CD4-positive, alpha-beta memory T cell (primary cell): Measurements from ENCODE around the gene PDCD7. TPM values are rescaled to one million over a fixed set of nuclear protein-coding genes. Genes with fewer than 3 reads are reported as not detected.

Source experiments
- CTCF ChIA-PET: fragments of 350-600 bp; sonication (Branson Sonifier 250); formaldehyde crosslinking; loops from one replicate; lab custom pipeline; 2021; ENCODE audit warnings: inconsistent platforms; ENCODE audit not compliant: partially characterized antibody; lab: Charles Lee
- POLR2A ChIA-PET: fragments of 350-600 bp; sonication (Branson Sonifier 250); formaldehyde crosslinking; loops from one replicate; lab custom pipeline; 2021; ENCODE audit not compliant: partially characterized antibody; lab: Charles Lee
- DNase-seq, 5 donors: peaks; one replicate each; pipeline versions ENCODE4 v3.0.0 to v3.0.0-alpha.2; 2020 to 2022; ENCODE audit warnings: mixed read lengths in 1 of 5
- H3K27ac ChIP-seq: one replicate; pipeline ENCODE4 v1.7.0; 2013; ENCODE audit warnings: low read depth, low read length
- H3K27me3 ChIP-seq: 2 replicates; pipeline ENCODE4 v1.7.0; 2013; ENCODE audit warnings: mild to moderate bottlenecking, low read length, moderate library complexity; ENCODE audit not compliant: insufficient read depth
- H3K36me3 ChIP-seq: 2 replicates; pipeline ENCODE4 v1.7.0; 2013; ENCODE audit warnings: mild to moderate bottlenecking, low read length, moderate library complexity; ENCODE audit not compliant: insufficient read depth
- H3K4me1 ChIP-seq: 2 replicates; pipeline ENCODE4 v1.7.0; 2013; ENCODE audit warnings: mild to moderate bottlenecking, low read length, moderate library complexity; ENCODE audit not compliant: insufficient read depth
- H3K4me3 ChIP-seq, 2 donors: one replicate each; pipeline ENCODE4 v1.7.0; 2013; ENCODE audit warnings: low read length in 2 of 2, mild to moderate bottlenecking in 1 of 2
- H3K9me3 ChIP-seq, 2 donors: one replicate each; pipeline ENCODE4 v1.7.0; 2013; ENCODE audit warnings: low read length in 2 of 2, control low read depth in 1 of 2; ENCODE audit not compliant: control insufficient read depth in 1 of 2
- H3K27ac Mint-ChIP-seq, 7 donors: one replicate each; pipeline ENCODE4 v1.8.0; 2020 to 2021; ENCODE audit warnings: mixed read lengths in 7 of 7, mild to moderate bottlenecking in 6 of 7, inconsistent platforms in 3 of 7, moderate library complexity in 3 of 7
- H3K27me3 Mint-ChIP-seq, 2 donors: one replicate each; pipeline ENCODE4 v1.8.0; 2020 to 2021; ENCODE audit warnings: mixed read lengths in 2 of 2
- H3K36me3 Mint-ChIP-seq, 2 donors: one replicate each; pipeline ENCODE4 v1.8.0; 2020 to 2021; ENCODE audit warnings: mixed read lengths in 2 of 2, inconsistent platforms in 1 of 2, mild to moderate bottlenecking in 1 of 2
- H3K4me1 Mint-ChIP-seq, 4 donors: one replicate each; pipeline ENCODE4 v1.8.0; 2020 to 2021; ENCODE audit warnings: mixed read lengths in 4 of 4, mild to moderate bottlenecking in 1 of 4
- H3K4me3 Mint-ChIP-seq, 8 donors: one replicate each; pipeline ENCODE4 v1.8.0; 2020 to 2021; ENCODE audit warnings: mixed read lengths in 8 of 8, mild to moderate bottlenecking in 7 of 8, moderate library complexity in 6 of 8, inconsistent platforms in 3 of 8
- H3K9me3 Mint-ChIP-seq, 8 donors: one replicate each; pipeline ENCODE4 v1.8.0; 2020 to 2021; ENCODE audit warnings: mixed read lengths in 8 of 8, mild to moderate bottlenecking in 5 of 8, inconsistent platforms in 3 of 8, moderate library complexity in 1 of 8
- intact Hi-C: fragments of 100-400 bp; cut with micrococcal nuclease; formaldehyde crosslinking; loops from one replicate; pipeline ENCODE4 v1.15.1; 2023
- polyA plus RNA-seq, 2 donors: library from polyadenylated mRNA; unstranded; fragments of 300-500 nt; fragmentation: Illumina TruSeq; gene quantifications; one replicate each; pipeline ENCODE4 v1.2.3, GENCODE V29; 2021
- total RNA-seq, 2 experiments: library from RNA; stranded (reverse); gene quantifications; one replicate each; pipeline ENCODE4 v1.2.3, GENCODE V29; 2021

PDCD7 gene
- total and polyA plus RNA-seq, 4 experiments from 2014 or later = 8.8 to 40.5 (median 22.8) TPM

DNA sequence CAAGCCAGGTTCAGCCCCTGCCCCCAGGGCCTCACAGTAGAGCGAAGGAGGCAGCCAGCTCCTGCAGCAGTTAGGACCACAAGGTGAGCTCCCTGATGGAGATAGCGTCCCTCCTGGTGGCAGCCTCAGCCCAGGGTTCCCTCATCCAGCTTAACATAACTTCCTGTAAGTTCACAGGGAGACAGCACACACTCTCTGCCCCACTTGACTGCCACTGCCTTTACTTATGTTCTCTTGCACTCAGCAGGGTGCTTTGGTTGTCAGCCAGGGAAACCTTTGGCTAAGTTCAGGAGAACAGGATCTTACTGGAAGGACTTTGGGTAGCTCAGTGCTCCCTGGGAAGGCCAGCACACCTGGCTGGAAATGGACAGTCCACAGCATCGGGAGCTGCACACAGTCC, 46.2 kb downstream of the PDCD7 start:
- H3K9me3 Mint-ChIP-seq = no peaks in the 10 kb centered on the region
- Histone ChIP-seq H3K36me3 (no peaks in the 10 kb centered on the region), H3K4me3 (no peak overlapping the region), H3K4me1 (peaks cover 4% of the 10 kb centered on the region), H3K9me3 (no peaks in the 10 kb centered on the region), H3K27me3 (no peaks in the 10 kb centered on the region), H3K27ac (no peak overlapping the region)
- no peaks in the 10 kb centered on the region for H3K36me3 Mint-ChIP-seq
- H3K27me3 Mint-ChIP-seq = peaks cover 8% of the 10 kb centered on the region in 2 donors
- ChIA-PET POLR2A (no interaction called here), CTCF (interaction anchor here (0.8 to 1.5 kb wide), 4 partner anchors 9 to 53 kb away, joined by 3 to 4 read pairs (median 3); no protein-coding TSS in a partner anchor)
- DNase-seq = no peak
- peak overlapping the region in 1 of 7 donors; percentile 41 for H3K27ac Mint-ChIP-seq
- H3K4me1 Mint-ChIP-seq = peaks cover 5 to 10% (median 6%) of the 10 kb centered on the region in 4 donors
- H3K4me3 Mint-ChIP-seq = no peak overlapping the region
- intact Hi-C loops = no loop called here

DNA sequence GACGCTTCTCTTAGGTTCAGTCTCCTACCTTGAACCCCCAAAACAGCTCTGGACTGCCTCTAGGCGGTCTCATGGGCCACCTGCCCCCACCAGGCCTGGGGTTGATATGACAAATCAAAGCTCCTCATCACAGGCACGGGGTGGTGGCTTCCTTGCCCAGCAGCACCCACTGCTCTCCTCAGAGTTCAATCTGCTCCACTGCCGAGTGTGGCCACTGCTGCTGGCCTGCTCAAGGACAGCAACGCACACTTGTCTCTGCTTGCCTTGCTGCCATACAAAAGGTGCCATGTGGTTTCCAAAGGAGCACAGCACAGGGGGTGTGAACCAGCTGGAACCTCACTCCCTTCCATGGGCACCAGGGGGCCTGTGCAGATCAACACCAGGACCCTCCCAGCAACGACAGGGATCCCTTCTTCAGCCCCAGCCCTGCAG, 46.9 kb downstream of the PDCD7 start:
- no peak overlapping the region for H3K27ac ChIP-seq
- H3K4me3 ChIP-seq = no peak overlapping the region
- H3K36me3 ChIP-seq = no peaks in the 10 kb centered on the region
- Mint-ChIP-seq H3K36me3 (no peaks in the 10 kb centered on the region), H3K27me3 (peaks cover 12% of the 10 kb centered on the region in 2 donors), H3K9me3 (no peaks in the 10 kb centered on the region), H3K27ac (no peak overlapping the region), H3K4me3 (no peak overlapping the region), H3K4me1 (peaks cover 7 to 14% (median 9%) of the 10 kb centered on the region in 4 donors)
- intact Hi-C loops = no loop called here
- H3K4me1 ChIP-seq = peaks cover 10% of the 10 kb centered on the region
- no peaks in the 10 kb centered on the region for H3K27me3 ChIP-seq
- ChIA-PET CTCF (interaction anchor here (0.8 to 1.5 kb wide), 5 partner anchors 9 to 352 kb away, joined by 3 to 4 read pairs (median 3); no protein-coding TSS in a partner anchor), POLR2A (no interaction called here)
- DNase-seq = no peak
- H3K9me3 ChIP-seq = no peaks in the 10 kb centered on the region

DNA sequence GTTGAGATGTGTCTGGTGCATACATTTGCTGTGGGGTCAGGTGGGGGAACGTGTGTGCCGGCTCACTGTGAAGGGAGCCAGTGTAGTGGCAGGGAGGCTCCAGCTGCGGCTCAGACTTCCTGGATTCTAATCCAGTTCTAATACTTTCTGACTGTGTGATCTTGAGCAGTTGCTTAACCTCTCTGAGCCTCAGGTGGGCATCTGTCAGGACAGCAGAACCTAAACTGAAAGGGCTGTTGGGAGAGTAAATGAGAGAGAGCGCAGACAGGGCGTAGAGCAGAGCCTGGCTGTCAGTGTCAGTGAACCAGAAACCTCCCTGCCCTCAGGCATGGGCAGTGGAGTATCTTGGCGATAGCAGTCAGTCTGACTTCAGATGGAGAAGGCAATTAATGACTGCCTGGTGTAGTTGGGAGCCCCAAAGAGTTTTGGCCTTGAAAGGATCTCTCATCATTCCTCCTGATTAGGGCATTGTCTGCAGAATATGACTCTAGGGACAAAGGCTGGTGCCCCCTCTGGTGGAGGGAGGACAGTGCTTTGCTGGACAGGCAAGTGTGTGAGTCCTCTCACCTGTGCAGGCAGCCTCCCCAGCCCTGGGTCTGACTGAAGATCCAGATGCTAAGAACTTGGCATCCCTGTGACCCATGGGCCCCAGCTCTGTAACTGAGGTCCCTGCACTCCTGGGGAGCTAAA, 47.5 kb downstream of the PDCD7 start:
- intact Hi-C loops = no loop called here
- Histone ChIP-seq H3K27ac (no peak overlapping the region), H3K9me3 (no peaks in the 10 kb centered on the region), H3K4me3 (no peak overlapping the region), H3K27me3 (no peaks in the 10 kb centered on the region), H3K4me1 (peaks cover 10% of the 10 kb centered on the region), H3K36me3 (no peaks in the 10 kb centered on the region)
- H3K4me1 Mint-ChIP-seq = peaks cover 7 to 14% (median 10%) of the 10 kb centered on the region in 4 donors
- CTCF ChIA-PET = interaction anchor here (1.0 to 1.1 kb wide), 2 partner anchors 12 to 351 kb away, joined by 3 read pairs; no protein-coding TSS in a partner anchor
- H3K27ac Mint-ChIP-seq = peak overlapping the region in 1 of 7 donors; percentile 18
- H3K4me3 Mint-ChIP-seq = no peak overlapping the region
- DNase-seq = no peak
- H3K36me3 Mint-ChIP-seq = no peaks in the 10 kb centered on the region
- H3K9me3 Mint-ChIP-seq = no peaks in the 10 kb centered on the region
- peaks cover 13 to 15% of the 10 kb centered on the region in 2 donors for H3K27me3 Mint-ChIP-seq
- POLR2A ChIA-PET = no interaction called here

DNA sequence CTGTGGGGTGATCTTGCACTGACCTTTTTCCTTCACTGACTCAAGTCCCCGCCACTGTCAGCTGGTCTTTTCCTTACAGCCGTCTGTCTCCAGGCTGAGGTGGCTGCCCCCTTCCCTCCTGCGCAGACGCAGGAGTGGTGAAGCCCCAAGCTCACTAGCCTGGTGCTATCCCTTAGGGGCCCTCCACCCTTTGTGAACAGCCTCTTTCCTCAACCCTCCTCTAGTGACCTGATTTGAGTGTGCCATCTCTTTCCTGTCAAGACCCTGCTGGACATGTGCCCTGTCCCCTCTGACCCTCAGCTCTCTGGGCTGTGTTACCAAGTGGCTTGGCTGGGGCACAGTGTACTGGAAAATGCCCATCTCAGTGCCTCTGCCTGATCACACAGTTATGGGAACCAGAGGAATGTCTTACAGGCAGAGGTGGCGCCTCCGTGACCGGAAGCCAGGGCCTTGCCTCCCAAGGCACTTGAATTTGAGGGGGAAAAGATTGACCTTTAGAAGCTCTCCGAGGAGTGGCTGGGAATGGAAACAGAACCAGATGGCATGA, 48.3 kb downstream of the PDCD7 start:
- H3K4me1 Mint-ChIP-seq = peaks cover 7 to 15% (median 11%) of the 10 kb centered on the region in 4 donors
- ChIA-PET CTCF (no interaction called here), POLR2A (no interaction called here)
- H3K9me3 ChIP-seq = no peaks in the 10 kb centered on the region
- no peaks in the 10 kb centered on the region for H3K36me3 ChIP-seq
- peaks cover 16 to 20% of the 10 kb centered on the region in 2 donors for H3K27me3 Mint-ChIP-seq
- intact Hi-C loops = no loop called here
- no peaks in the 10 kb centered on the region for H3K9me3 Mint-ChIP-seq
- H3K4me1 ChIP-seq = peaks cover 10% of the 10 kb centered on the region
- no peak overlapping the region for H3K27ac Mint-ChIP-seq
- no peak overlapping the region for H3K4me3 ChIP-seq
- no peak overlapping the region for H3K4me3 Mint-ChIP-seq
- no peak overlapping the region for H3K27ac ChIP-seq
- H3K27me3 ChIP-seq = no peaks in the 10 kb centered on the region
- no peaks in the 10 kb centered on the region for H3K36me3 Mint-ChIP-seq
- DNase-seq = no peak

DNA sequence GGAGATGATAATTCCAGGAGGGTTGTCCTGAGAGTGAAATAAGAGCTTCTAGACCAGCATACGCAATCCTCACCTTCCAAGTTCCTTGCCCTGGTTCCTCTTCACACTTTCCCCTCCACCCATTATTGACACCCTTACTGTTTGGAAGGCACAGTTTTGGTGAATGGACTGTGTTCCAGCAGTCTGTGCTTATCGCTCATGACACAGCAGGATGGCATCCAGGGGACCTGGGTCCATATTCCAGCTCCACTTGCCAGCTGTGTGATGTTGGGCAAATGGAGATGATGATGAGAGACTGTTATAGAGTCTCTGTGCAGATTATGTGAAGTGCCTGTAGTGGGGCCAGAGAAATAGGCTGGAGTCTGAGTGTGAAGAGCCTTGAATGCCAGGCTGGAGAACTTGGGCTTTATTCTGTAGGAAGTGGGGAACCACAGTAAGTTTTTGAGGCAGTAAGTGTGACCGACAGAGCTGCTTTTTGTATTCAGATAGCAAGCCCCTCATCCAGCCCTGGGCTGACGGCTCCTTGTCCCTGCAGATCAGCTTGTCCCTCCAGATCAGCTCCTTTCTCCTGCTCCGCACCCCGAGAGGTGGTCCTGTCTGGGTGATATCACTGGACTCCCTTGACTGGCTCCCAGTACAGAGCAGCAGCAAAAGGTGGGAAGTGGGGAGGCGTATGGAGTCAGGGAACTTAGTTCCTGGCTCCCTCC, 49.0 kb downstream of the PDCD7 start:
- Mint-ChIP-seq H3K27ac (no peak overlapping the region), H3K27me3 (peaks cover 16 to 20% of the 10 kb centered on the region in 2 donors), H3K4me3 (no peak overlapping the region), H3K36me3 (no peaks in the 10 kb centered on the region), H3K9me3 (no peaks in the 10 kb centered on the region), H3K4me1 (peaks cover 7 to 15% (median 11%) of the 10 kb centered on the region in 4 donors)
- Histone ChIP-seq H3K27me3 (no peaks in the 10 kb centered on the region), H3K27ac (no peak overlapping the region), H3K4me3 (no peak overlapping the region), H3K4me1 (peaks cover 10% of the 10 kb centered on the region), H3K36me3 (no peaks in the 10 kb centered on the region), H3K9me3 (no peaks in the 10 kb centered on the region)
- no peak for DNase-seq
- POLR2A ChIA-PET = no interaction called here
- intact Hi-C loops = no loop called here
- CTCF ChIA-PET = no interaction called here

DNA sequence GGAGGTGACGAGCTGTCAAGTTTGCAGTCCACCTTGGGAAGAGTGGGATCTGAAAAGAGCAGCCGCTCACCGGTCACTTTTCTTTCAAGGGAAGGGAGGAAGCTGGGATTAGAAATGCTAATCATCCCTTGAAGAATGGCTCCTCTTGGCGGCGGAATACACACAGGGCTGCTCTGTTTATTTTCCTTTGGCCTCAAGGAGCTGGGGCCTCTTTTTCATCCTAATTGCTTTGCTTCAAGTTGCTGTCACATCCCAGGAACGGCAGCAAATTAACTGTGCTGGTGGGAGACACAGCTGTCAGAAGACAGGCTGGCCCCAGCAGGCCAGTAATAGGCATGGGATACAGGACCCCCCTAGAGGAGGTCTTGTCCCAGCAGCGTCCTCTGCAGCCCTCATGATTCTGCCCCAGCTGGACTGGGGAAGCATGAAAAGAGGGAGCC, 50.3 kb downstream of the PDCD7 start:
- ChIA-PET POLR2A (interaction anchor here (0.6 kb wide), 1 partner anchor 214 kb away, joined by 3 read pairs; no protein-coding TSS in a partner anchor), CTCF (no interaction called here)
- Histone ChIP-seq H3K27me3 (no peaks in the 10 kb centered on the region), H3K4me3 (no peak overlapping the region), H3K27ac (no peak overlapping the region), H3K4me1 (peaks cover 10% of the 10 kb centered on the region), H3K9me3 (no peaks in the 10 kb centered on the region), H3K36me3 (no peaks in the 10 kb centered on the region)
- no peaks in the 10 kb centered on the region for H3K36me3 Mint-ChIP-seq
- H3K9me3 Mint-ChIP-seq = no peaks in the 10 kb centered on the region
- no peak overlapping the region for H3K4me3 Mint-ChIP-seq
- peaks cover 8 to 15% (median 11%) of the 10 kb centered on the region in 4 donors for H3K4me1 Mint-ChIP-seq
- peaks cover 25% of the 10 kb centered on the region in 2 donors for H3K27me3 Mint-ChIP-seq
- DNase-seq = no peak
- intact Hi-C loops = no loop called here
- H3K27ac Mint-ChIP-seq = no peak overlapping the region
